K562 (cell line): Measurements from ENCODE around the gene IFT81. TPM values are rescaled to one million over a fixed set of nuclear protein-coding genes. Genes with fewer than 3 reads are reported as not detected.

Experiments
- ARID4B ChIP-seq: sonication (generic); formaldehyde crosslinking; IDR thresholded peaks from 2 replicates; pipeline ENCODE4 v1.8.0; 2022; ENCODE audit warnings: mild to moderate bottlenecking, missing genetic modification reagents
- CEBPB ChIP-seq: fragments of 450-650 bp; IDR thresholded peaks from 2 replicates; pipeline ENCODE4 v1.6.1; 2016; ENCODE audit warnings: missing genetic modification characterization, missing compliant biosample characterization
- ETV1 ChIP-seq: fragments of 450-650 bp; conservative IDR thresholded peaks from 2 replicates; pipeline ENCODE4 v1.6.1; 2016; ENCODE audit warnings: missing genetic modification characterization, control low read depth, low read depth, missing compliant biosample characterization
- FOXM1 ChIP-seq, 2 experiments: fragments of 450-650 bp in 1 of 2; sonication (generic) in 1 of 2; formaldehyde crosslinking in 1 of 2; IDR thresholded peaks; 2 replicates each; pipeline versions ENCODE4 v1.6.1 to v1.9.0; 2017 to 2022; ENCODE audit warnings: low read depth in 2 of 2, mild to moderate bottlenecking in 2 of 2, missing genetic modification reagents in 1 of 2, moderate library complexity in 1 of 2
- HNRNPK ChIP-seq: fragments of 200-400 bp; formaldehyde crosslinking; IDR thresholded peaks from one replicate; pipeline ENCODE4 v1.6.1; 2018; ENCODE audit warnings: mild to moderate bottlenecking, low read depth, low read length; ENCODE audit not compliant: poor library complexity, severe bottlenecking
- ID3 ChIP-seq, 2 experiments: fragments of 250-450 bp in 1 of 2; fragments of 450-650 bp in 1 of 2; sonication (Bioruptor Pico) in 1 of 2; IDR thresholded peaks; 2 replicates each; pipeline versions ENCODE4 v1.6.1 to v1.8.0; 2016 to 2021; ENCODE audit warnings: mild to moderate bottlenecking in 2 of 2, moderate library complexity in 2 of 2, missing compliant biosample characterization in 1 of 2, missing genetic modification characterization in 1 of 2
- LARP7 ChIP-seq: fragments of 450-650 bp; IDR thresholded peaks from 2 replicates; pipeline ENCODE4 v1.6.1; 2016
- NCOR1 ChIP-seq: fragments of 450-650 bp; IDR thresholded peaks from 2 replicates; pipeline ENCODE4 v1.6.1; 2016; ENCODE audit warnings: mild to moderate bottlenecking, moderate library complexity
- NR4A1 ChIP-seq, 2 experiments: fragments of 250-450 bp in 1 of 2; fragments of 450-650 bp in 1 of 2; sonication (Bioruptor Pico) in 1 of 2; IDR thresholded peaks; 2 replicates each; pipeline versions ENCODE4 v1.4.0 to v1.6.1; 2016 to 2020; ENCODE audit warnings: mild to moderate bottlenecking in 2 of 2, missing compliant biosample characterization in 1 of 2, missing genetic modification characterization in 1 of 2, moderate library complexity in 1 of 2
- PREB ChIP-seq: sonication (generic); formaldehyde crosslinking; IDR thresholded peaks from 2 replicates; pipeline ENCODE4 v1.8.1; 2023; ENCODE audit warnings: mild to moderate bottlenecking, missing genetic modification reagents
- RBBP5 ChIP-seq: fragments of 200-600 bp; sonication (generic); IDR thresholded peaks from 2 replicates; pipeline ENCODE4 v1.6.1; 2012; ENCODE audit warnings: borderline replicate concordance, mild to moderate bottlenecking, low read length, control low read depth, inconsistent platforms; ENCODE audit not compliant: insufficient read depth, poor library complexity, severe bottlenecking
- SMARCA4 ChIP-seq: fragments of 450-650 bp; IDR thresholded peaks from 2 replicates; pipeline ENCODE4 v1.6.1; 2016
- TAL1 ChIP-seq: fragments of 450-650 bp; IDR thresholded peaks from 2 replicates; pipeline ENCODE4 v1.6.1; 2016; ENCODE audit warnings: mild to moderate bottlenecking
- USF1 ChIP-seq: sonication (generic); formaldehyde crosslinking; IDR thresholded peaks from 2 replicates; pipeline ENCODE4 v1.9.0; 2022; ENCODE audit warnings: mild to moderate bottlenecking, missing genetic modification reagents
- ZBTB12 ChIP-seq: fragments of 250-450 bp; sonication (Bioruptor Pico); IDR thresholded peaks from 2 replicates; pipeline ENCODE4 v1.4.0; 2020
- ZBTB9 ChIP-seq: fragments of 450-650 bp; formaldehyde crosslinking; IDR thresholded peaks from 2 replicates; pipeline ENCODE4 v1.4.0; 2020; ENCODE audit warnings: mild to moderate bottlenecking, moderate library complexity
- ZC3H4 ChIP-seq: sonication (generic); formaldehyde crosslinking; IDR thresholded peaks from 2 replicates; pipeline ENCODE4 v1.9.0; 2021; ENCODE audit warnings: missing genetic modification reagents, borderline replicate concordance
- polyA plus RNA-seq, 8 experiments: library from polyadenylated mRNA; depleted of rRNA in 4 of 8; stranded (reverse) in 5 of 8; unstranded in 3 of 8; fragments of >200 nt; fragmentation: Nextera tagmentation in 2 of 8; fragmentation: Illumina TruSeq in 1 of 8; extraction: Ambion mirVana in 2 of 8; extraction: Trizol in 1 of 8; gene quantifications; 2 replicates each; pipeline versions ENCODE4 v1.2.1 to v1.2.3, GENCODE V29; 2011 to 2014; ENCODE audit warnings: inconsistent platforms in 1 of 8, missing spikeins in 1 of 8
- total RNA-seq, 7 experiments: library from RNA; depleted of rRNA in 6 of 7; stranded (reverse); fragments of >200 nt in 6 of 7; fragmentation: Illumina TruSeq in 2 of 7; extraction: Trizol in 2 of 7; gene quantifications; 2 replicates each; pipeline versions ENCODE4 v1.2.1 to v1.2.3, GENCODE V29; 2011 to 2021; ENCODE audit warnings: low replicate concordance in 1 of 7

The IFT81 gene
- total and polyA plus RNA-seq, 9 of the 15 experiments (the other 6 are each of a cell fraction or from before 2014, with no cell fraction given), result 2.8 to 11.9 (median 7.9) TPM

- TF ChIP-seq ZC3H4 (CRISPR knock-in tag) (no peak), ZBTB9 (CRISPR knock-in tag) (no peak), NR4A1 (CRISPR knock-in tag; IDR thresholded peaks at IDR 0.05) (no peak), NR4A1 (tag; IDR thresholded peaks at IDR 0.05) (no peak), RBBP5 (peak; percentile 37), HNRNPK (no peak), SMARCA4 (no peak), ZBTB12 (CRISPR knock-in tag) (no peak), FOXM1 (IDR thresholded peaks at IDR 0.05; ENCODE audit: low read depth) (no peak), FOXM1 (CRISPR knock-in tag; IDR thresholded peaks at IDR 0.05; ENCODE audit: low read depth) (no peak), ID3 (CRISPR knock-in tag; IDR thresholded peaks at IDR 0.05) (no peak), ID3 (tag; IDR thresholded peaks at IDR 0.05) (peak; percentile 39; the same call in 1 of the 2 replicates), ARID4B (CRISPR knock-in tag) (no peak), CEBPB (peak; percentile 49), TAL1 (no peak), PREB (CRISPR knock-in tag) (no peak), LARP7 (no peak), USF1 (no peak), NCOR1 (no peak), ETV1 (peak; percentile 53; the same call in 1 of the 2 replicates)
Observed at GRCh38 chr12:110256780-110257431, 132.7 kb downstream of the IFT81 start (continued).
